Thyroid gland (tissue), 4 donors: ENCODE data around the gene SETD7. TPM values are rescaled to one million over a fixed set of nuclear protein-coding genes. Genes with fewer than 3 reads are reported as not detected.

Experiments
- DNase-seq, 2 donors: peaks; one replicate each; pipeline ENCODE4 v3.0.0-alpha.2; 2019
- H3K27ac ChIP-seq, 3 donors: fragments of 200-600 bp; sonication (generic); 1 replicate in 2 of 3; 2 replicates in 1 of 3; pipeline ENCODE4 v1.5.1; 2016 to 2019; ENCODE audit warnings: mild to moderate bottlenecking in 1 of 3, moderate library complexity in 1 of 3
- H3K27me3 ChIP-seq: fragments of 200-600 bp; sonication (generic); one replicate; pipeline ENCODE4 v1.5.1; 2019
- H3K36me3 ChIP-seq, 2 donors: fragments of 200-600 bp; sonication (generic); one replicate each; pipeline ENCODE4 v1.5.1; 2016 to 2019
- H3K4me1 ChIP-seq, 2 donors: fragments of 200-600 bp; sonication (generic); one replicate each; pipeline ENCODE4 v1.5.1; 2017 to 2019
- H3K4me3 ChIP-seq, 3 donors: fragments of 200-600 bp; sonication (generic); replicated peaks in 1 of 3; 1 replicate in 2 of 3; 2 replicates in 1 of 3; pipeline ENCODE4 v1.5.1; 2016; ENCODE audit warnings: mild to moderate bottlenecking in 1 of 3
- H3K9me3 ChIP-seq: fragments of 200-600 bp; sonication (generic); one replicate; pipeline ENCODE4 v1.5.1; 2017
- CTCF ChIP-seq, 6 experiments: fragments of 200-600 bp in 3 of 6; fragments of 450-650 bp in 3 of 6; sonication (generic) in 3 of 6; IDR thresholded peaks; one replicate each; pipeline ENCODE4 v1.5.1; 2016 to 2019; ENCODE audit warnings: antibody characterized with exemption in 6 of 6, mild to moderate bottlenecking in 2 of 6, inconsistent platforms in 1 of 6, moderate library complexity in 1 of 6
- POLR2A ChIP-seq, 2 donors: fragments of 450-650 bp; IDR thresholded peaks; one replicate each; pipeline ENCODE4 v1.6.1; 2017; ENCODE audit warnings: antibody characterized with exemption in 2 of 2, mild to moderate bottlenecking in 2 of 2, moderate library complexity in 1 of 2
- WGBS, 2 donors: methylation state at CpG; one replicate each; pipeline ENCODE4 v1.1.5; 2017; 5-methylcytosine and 5-hydroxymethylcytosine counted together
- intact Hi-C: fragments of 100-400 bp; cut with DNase I; formaldehyde crosslinking; loops from one replicate; pipeline ENCODE4 v1.15.1; 2023
- total RNA-seq, 4 donors: library from RNA; depleted of rRNA; stranded (reverse); fragments of >200 nt; gene quantifications; one replicate each; pipeline ENCODE4 v1.2.3, GENCODE V29; 2016

Gene SETD7
- total RNA-seq, 4 donors from 2014 or later, result 33.3 to 73.0 (median 37.1) TPM

GRCh38 chr4:139501527-139501926 lies 54.5 kb downstream of the SETD7 start:
- Histone ChIP-seq H3K9me3 (no peaks in the 10 kb centered on the region), H3K27me3 (no peaks in the 10 kb centered on the region), H3K36me3 (no peaks in the 10 kb centered on the region), H3K4me1 (no peaks in the 10 kb centered on the region), H3K4me3 (no peak overlapping the region), H3K27ac (no peak overlapping the region)
- TF ChIP-seq CTCF (IDR thresholded peaks at IDR 0.05) (no peak), POLR2A (IDR thresholded peaks at IDR 0.05) (no peak)
- 70 to 86% methylated on average over 6 of the region's 6 CpGs for WGBS, 2 donors
- no peak for DNase-seq
- intact Hi-C loops, result no loop called here

GRCh38 chr4:139501117-139501516 lies 54.9 kb downstream of the SETD7 start:
- DNase-seq, result no peak
- TF ChIP-seq POLR2A (IDR thresholded peaks at IDR 0.05), result no peak
- no peak for TF ChIP-seq CTCF (IDR thresholded peaks at IDR 0.05)
- no peak overlapping the region for H3K4me3 ChIP-seq
- no peaks in the 10 kb centered on the region for H3K36me3 ChIP-seq
- WGBS, 2 donors, result 42 to 46% methylated on average over 3 of the region's 3 CpGs
- H3K4me1 ChIP-seq, result peaks cover 0 to 3% of the 10 kb centered on the region in 2 donors
- no peaks in the 10 kb centered on the region for H3K9me3 ChIP-seq
- no peak overlapping the region for H3K27ac ChIP-seq
- intact Hi-C loops, result no loop called here
- no peaks in the 10 kb centered on the region for H3K27me3 ChIP-seq

- Histone ChIP-seq H3K27ac (no peak overlapping the region), H3K4me1 (peaks cover 0 to 4% of the 10 kb centered on the region in 2 donors), H3K36me3 (no peaks in the 10 kb centered on the region), H3K4me3 (no peak overlapping the region), H3K9me3 (no peaks in the 10 kb centered on the region), H3K27me3 (no peaks in the 10 kb centered on the region)
- intact Hi-C loops, result loop anchor here (5.0 to 10.0 kb wide), 2 partner anchors 136 to 153 kb away; no protein-coding TSS in a partner anchor
- TF ChIP-seq CTCF (IDR thresholded peaks at IDR 0.05) (no peak), POLR2A (IDR thresholded peaks at IDR 0.05) (no peak)
- DNase-seq, result no peak
- 89 to 91% methylated on average over 4 of the region's 4 CpGs for WGBS, 2 donors
Observed at GRCh38 chr4:139499186-139499585, 56.8 kb downstream of the SETD7 start.

GRCh38 chr4:139493176-139493575 lies 62.8 kb downstream of the SETD7 start:
- Histone ChIP-seq H3K27me3 (no peaks in the 10 kb centered on the region), H3K4me3 (no peak overlapping the region), H3K36me3 (no peaks in the 10 kb centered on the region), H3K4me1 (peaks cover 0 to 4% of the 10 kb centered on the region in 2 donors), H3K27ac (no peak overlapping the region), H3K9me3 (no peaks in the 10 kb centered on the region)
- intact Hi-C loops, result loop anchor here (10.0 kb wide), 1 partner anchor 142 kb away; no protein-coding TSS in a partner anchor
- TF ChIP-seq CTCF (IDR thresholded peaks at IDR 0.05) (no peak), POLR2A (IDR thresholded peaks at IDR 0.05) (no peak)
- WGBS, 2 donors, result 88 to 89% methylated on average over 4 of the region's 4 CpGs
- DNase-seq, result no peak

- TF ChIP-seq CTCF (IDR thresholded peaks at IDR 0.05), result no peak
- no peak for TF ChIP-seq POLR2A (IDR thresholded peaks at IDR 0.05)
- WGBS, 2 donors, result 95 to 97% methylated on average over 2 of the region's 2 CpGs
Observed at GRCh38 chr4:139492429-139492828, 63.6 kb downstream of the SETD7 start.

More at GRCh38 chr4:139492429-139492828, 63.6 kb downstream of the SETD7 start:
- no peaks in the 10 kb centered on the region for H3K36me3 ChIP-seq
- DNase-seq, result no peak
- intact Hi-C loops, result loop anchor here (10.0 kb wide), 1 partner anchor 142 kb away; no protein-coding TSS in a partner anchor
- H3K4me1 ChIP-seq, result peaks cover 0 to 4% of the 10 kb centered on the region in 2 donors
- no peak overlapping the region for H3K27ac ChIP-seq
- H3K27me3 ChIP-seq, result no peaks in the 10 kb centered on the region
- no peaks in the 10 kb centered on the region for H3K9me3 ChIP-seq
- no peak overlapping the region for H3K4me3 ChIP-seq
